Lower leg skin (tissue), 4 donors: Measurements from ENCODE around the gene ZNF610. TPM values are rescaled to one million over a fixed set of nuclear protein-coding genes. Genes with fewer than 3 reads are reported as not detected.

ENCODE experiments used
- DNase-seq, 2 donors: peaks; one replicate each; pipeline ENCODE4 v3.0.0-alpha.2; 2019; ENCODE audit warnings: low spot score in 2 of 2
- H3K4me3 ChIP-seq: fragments of 200-600 bp; sonication (generic); 2 replicates; pipeline ENCODE4 v1.5.1; 2017; ENCODE audit warnings: mild to moderate bottlenecking, low read depth; ENCODE audit not compliant: poor library complexity, severe bottlenecking
- CTCF ChIP-seq, 3 donors: fragments of 450-650 bp; IDR thresholded peaks; one replicate each; pipeline ENCODE4 v1.5.1; 2016; ENCODE audit warnings: antibody characterized with exemption in 3 of 3, mild to moderate bottlenecking in 3 of 3, moderate library complexity in 2 of 3
- POLR2A ChIP-seq, 2 donors: fragments of 450-650 bp; IDR thresholded peaks; one replicate each; pipeline ENCODE4 v1.6.1; 2016 to 2017; ENCODE audit warnings: antibody characterized with exemption in 2 of 2, mild to moderate bottlenecking in 1 of 2, moderate library complexity in 1 of 2
- WGBS, 2 donors: methylation state at CpG; one replicate each; pipeline ENCODE4 v1.1.5; 2018; 5-methylcytosine and 5-hydroxymethylcytosine counted together
- intact Hi-C: fragments of 100-400 bp; cut with DNase I; formaldehyde crosslinking; loops from one replicate; pipeline ENCODE4 v1.15.0; 2023; ENCODE audit warnings: low total_unique reads
- total RNA-seq, 4 donors: library from RNA; depleted of rRNA; stranded (reverse); fragments of >200 nt; gene quantifications; one replicate each; pipeline ENCODE4 v1.1.0, GENCODE V29; 2016

Gene ZNF610
- total RNA-seq, 4 donors from 2014 or later, result 0.67 to 1.3 (median 0.87) TPM

GRCh38 chr19:52297601-52298364, 38.3 kb upstream of the ZNF610 start:
- H3K4me3 ChIP-seq, result peak overlapping the region; percentile 87
- no peak for TF ChIP-seq CTCF (IDR thresholded peaks at IDR 0.05)
- no peak for TF ChIP-seq POLR2A (IDR thresholded peaks at IDR 0.05)
- intact Hi-C loops, result no loop called here
- no peak for DNase-seq
- WGBS, 2 donors, result 13 to 15% methylated on average over 18 of the region's 18 CpGs

- intact Hi-C loops, result no loop called here
- 97 to 99% methylated on average over 10 of the region's 10 CpGs for WGBS, 2 donors
- TF ChIP-seq POLR2A (IDR thresholded peaks at IDR 0.05) (no peak), CTCF (IDR thresholded peaks at IDR 0.05) (no peak)
- no peak overlapping the region for H3K4me3 ChIP-seq
- no peak for DNase-seq
Observed at GRCh38 chr19:52307275-52307674, 28.8 kb upstream of the ZNF610 start.

- TF ChIP-seq CTCF (IDR thresholded peaks at IDR 0.05), result no peak
- TF ChIP-seq POLR2A (IDR thresholded peaks at IDR 0.05), result no peak
- intact Hi-C loops, result no loop called here
- no peak overlapping the region for H3K4me3 ChIP-seq
- no peak for DNase-seq
- 94 to 97% methylated on average over 6 of the region's 6 CpGs for WGBS, 2 donors
Observed at GRCh38 chr19:52322429-52322828, 13.6 kb upstream of the ZNF610 start.

- DNase-seq, result no peak
- H3K4me3 ChIP-seq, result no peak overlapping the region
- TF ChIP-seq CTCF (IDR thresholded peaks at IDR 0.05), result no peak
- no peak for TF ChIP-seq POLR2A (IDR thresholded peaks at IDR 0.05)
- 90 to 95% methylated on average over 10 of the region's 10 CpGs for WGBS, 2 donors
- intact Hi-C loops, result no loop called here
Observed at GRCh38 chr19:52331757-52332156, 4.3 kb upstream of the ZNF610 start.

GRCh38 chr19:52335768-52336116, 301 bp upstream of the ZNF610 start:
- peak overlapping the region; percentile 46 for H3K4me3 ChIP-seq
- intact Hi-C loops, result no loop called here
- 48 to 59% methylated on average over 9 of the region's 9 CpGs for WGBS, 2 donors
- TF ChIP-seq POLR2A (IDR thresholded peaks at IDR 0.05) (no peak), CTCF (IDR thresholded peaks at IDR 0.05) (no peak)
- DNase-seq, result no peak
